ENCODE results near the gene RPL11.
A peak's percentile ranks its signal among the peaks of the same experiment; 100 is the strongest.
"Not testable (repeated sequence)": the region's sequence is repeated elsewhere in the genome, so short reads cannot be mapped to it uniquely, and the experiment has no call there.

RPL11 gene

DNA sequence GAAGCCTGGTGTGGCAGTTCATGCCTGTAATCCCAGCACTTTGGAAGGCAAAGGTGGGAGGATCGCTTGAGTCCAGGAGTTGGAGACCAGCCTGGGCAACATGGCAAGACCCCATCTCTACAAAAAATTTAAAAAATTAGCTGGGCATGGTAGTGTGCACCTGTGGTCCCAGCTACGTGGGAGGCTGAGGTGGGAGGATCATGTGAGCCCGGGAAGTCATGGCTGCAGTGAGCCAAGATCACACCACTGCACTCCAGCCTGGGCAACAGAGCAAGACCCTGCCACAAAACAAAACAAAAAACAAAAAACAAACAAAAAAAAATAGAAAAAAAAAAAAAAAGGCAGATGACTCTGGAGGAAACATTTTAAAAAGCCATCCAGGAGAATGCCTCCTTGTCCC lies 3.9 kb upstream of the RPL11 start:
- DNase-seq, result not testable (repeated sequence)

GRCh38 chr1:23688281-23688680 lies 3.3 kb upstream of the RPL11 start:
- DNase-seq, result not testable (repeated sequence)

DNA sequence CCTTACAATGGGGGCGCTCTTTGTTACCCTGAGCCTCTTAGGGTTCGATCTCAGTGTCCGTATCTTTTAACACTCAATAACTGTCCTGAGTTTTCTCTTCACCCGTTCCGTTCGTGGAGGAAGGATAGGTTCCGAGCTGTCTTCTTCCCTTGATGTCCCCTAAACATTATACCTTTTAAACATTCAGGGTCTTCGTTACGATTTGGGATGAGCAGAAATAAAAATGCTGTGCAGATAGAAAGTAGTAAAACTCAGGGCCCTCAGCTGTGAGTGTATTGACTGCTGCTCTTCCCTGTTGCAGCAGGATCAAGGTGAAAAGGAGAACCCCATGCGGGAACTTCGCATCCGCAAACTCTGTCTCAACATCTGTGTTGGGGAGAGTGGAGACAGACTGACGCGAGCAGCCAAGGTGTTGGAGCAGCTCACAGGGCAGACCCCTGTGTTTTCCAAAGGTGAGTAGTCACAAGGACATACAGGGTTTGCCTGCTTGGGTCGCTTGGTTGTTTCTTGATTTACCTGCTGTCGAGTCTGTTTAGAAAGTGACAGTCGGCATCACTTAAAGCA lies 784 bp downstream of the RPL11 start:
- DNase-seq, result no peak

GRCh38 chr1:23693599-23693998 lies 2.0 kb downstream of the RPL11 start:
- DNase-seq, result no peak

- DNase-seq, result no peak
Measured at GRCh38 chr1:23694371-23694770, 2.8 kb downstream of the RPL11 start.

- DNase-seq, result no peak
Measured at GRCh38 chr1:23695667-23696066, 4.1 kb downstream of the RPL11 start.

GRCh38 chr1:23696335-23696989 lies 4.9 kb downstream of the RPL11 start:
- DNase-seq, result no peak

GRCh38 chr1:23698466-23698865 lies 6.9 kb downstream of the RPL11 start:
- DNase-seq, result no peak

- no peak for DNase-seq
Measured at GRCh38 chr1:23699280-23700179, 7.9 kb downstream of the RPL11 start.

DNA sequence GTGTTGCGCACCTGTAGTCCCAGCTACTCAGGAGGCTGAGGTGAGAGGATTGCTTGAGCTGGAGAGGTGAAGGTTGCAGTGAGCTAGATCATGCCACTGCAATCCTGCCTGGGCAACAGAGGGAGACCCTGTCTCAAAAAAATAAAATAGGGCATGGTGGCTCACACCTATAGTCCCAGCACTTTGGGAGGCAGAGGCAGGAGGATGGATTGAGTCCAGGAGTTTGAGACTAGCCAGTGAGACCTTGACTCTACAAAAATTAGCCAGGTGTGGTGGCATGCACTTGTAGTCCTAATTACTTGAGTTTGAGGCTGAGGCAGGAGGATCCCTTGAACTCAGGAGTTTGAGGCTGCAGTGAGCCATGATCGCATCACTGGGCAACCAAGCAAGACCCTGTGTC lies 9.7 kb downstream of the RPL11 start:
- DNase-seq, result no peak

DNA sequence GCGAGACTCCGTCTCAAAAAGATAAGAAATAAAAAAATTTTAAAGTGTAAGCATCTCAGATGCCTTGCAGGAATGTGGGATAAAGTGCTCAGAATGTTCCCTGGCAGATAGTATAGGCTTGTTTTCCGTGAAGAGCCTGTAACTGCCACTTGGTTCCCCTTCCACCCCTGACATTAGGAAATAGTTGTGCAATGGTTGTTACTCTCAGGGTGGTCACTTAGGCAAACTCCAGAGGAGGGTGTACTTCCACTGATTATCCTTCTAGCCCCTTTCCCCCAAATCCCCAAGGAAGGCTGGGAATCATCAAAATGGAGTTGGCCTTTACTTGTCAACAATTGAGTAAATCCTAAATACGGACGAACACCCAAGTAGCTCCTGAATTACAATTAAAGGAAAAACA lies 10.4 kb downstream of the RPL11 start:
- no peak for DNase-seq

- no peak for DNase-seq
Measured at GRCh38 chr1:23704834-23705495, 13.4 kb downstream of the RPL11 start.

GRCh38 chr1:23709229-23709628 lies 17.6 kb downstream of the RPL11 start:
- DNase-seq, result no peak

- DNase-seq, result no peak
Measured at GRCh38 chr1:23718482-23718881, 26.9 kb downstream of the RPL11 start.

DNA sequence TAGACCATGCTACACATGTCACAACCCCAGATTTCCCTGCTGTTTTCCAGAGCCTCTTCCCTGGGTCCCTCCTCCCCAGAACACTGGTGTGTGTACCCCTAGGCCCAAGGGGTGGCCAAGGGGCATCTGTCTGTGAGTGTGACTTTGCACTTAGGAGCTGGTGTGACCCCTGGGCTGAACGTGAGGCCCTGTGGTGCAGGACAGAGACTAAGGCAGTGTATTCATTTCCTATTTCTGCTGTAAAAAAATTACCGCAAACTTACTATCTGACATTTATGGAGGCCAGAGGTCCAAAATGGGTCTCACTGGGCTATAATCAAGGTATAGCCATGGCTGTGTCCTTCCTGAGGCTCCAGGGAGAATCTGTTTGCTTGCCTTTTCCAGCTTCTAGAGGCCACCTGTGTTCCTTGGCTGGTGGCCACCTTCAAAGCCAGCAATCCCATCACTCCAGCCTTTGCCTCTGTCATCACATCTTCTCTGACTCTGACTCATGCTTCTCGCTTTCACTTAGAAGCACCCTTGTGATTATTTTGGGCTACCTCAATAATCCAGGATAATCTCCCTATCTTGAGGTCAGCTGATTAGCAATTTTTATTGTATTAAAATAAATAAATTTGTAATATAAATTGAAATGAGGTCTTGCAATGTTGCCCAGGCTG lies 27.7 kb downstream of the RPL11 start:
- no peak for DNase-seq

DNA sequence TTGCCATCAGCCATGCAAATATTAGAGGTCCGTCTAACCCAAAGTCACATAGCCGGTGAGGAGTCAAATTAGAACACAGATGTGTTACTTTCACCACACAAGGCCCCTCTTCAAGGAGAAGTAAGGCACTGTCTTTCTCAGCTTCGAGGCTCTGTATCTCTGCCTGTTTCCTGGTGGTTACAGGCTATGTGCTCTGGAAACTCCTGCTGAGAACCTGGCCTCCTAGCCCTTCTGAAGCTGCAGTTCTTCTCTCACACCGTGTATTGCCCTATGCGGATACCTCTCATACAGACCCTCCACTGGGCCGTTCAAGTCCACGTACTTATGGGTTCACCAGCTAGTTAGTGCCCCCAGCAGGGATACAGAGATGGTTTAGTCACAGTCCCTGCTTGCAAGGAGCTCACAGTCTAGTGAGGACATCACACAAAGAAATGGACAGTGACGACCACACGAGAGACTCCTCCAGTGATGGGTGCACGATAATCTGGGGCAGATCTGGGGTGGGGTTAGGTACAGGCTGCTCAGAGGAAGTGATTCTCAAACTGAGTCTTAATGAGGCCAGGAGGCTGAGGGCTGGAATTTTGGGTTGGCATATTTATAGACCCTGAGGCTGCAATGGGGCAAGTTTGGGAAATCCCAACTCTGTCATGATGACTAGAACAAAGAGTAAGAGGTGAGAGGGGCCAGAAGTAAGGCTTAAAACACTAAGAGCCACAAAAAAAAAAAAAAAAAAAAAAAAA lies 28.8 kb downstream of the RPL11 start:
- no peak for DNase-seq

DNA sequence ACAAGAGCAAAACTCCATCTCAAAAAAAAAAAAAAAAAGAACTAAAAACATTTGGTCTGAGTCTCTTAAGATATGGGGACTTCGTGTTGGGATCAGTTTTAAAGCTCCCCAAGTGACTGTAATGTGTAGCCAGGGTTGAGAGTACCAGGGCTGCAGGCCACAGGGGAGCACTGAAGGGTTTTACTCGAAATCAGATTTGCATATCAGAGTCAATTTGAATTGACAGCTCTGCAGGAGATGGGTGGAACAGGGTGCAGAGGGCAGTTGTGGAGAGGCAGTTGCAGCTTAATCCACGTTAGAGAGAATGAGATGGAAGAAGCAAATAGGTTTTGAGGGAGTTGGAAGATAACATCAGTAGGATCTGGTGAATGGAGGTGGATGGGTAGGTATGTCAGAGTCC lies 31.0 kb downstream of the RPL11 start:
- no peak for DNase-seq

DNA sequence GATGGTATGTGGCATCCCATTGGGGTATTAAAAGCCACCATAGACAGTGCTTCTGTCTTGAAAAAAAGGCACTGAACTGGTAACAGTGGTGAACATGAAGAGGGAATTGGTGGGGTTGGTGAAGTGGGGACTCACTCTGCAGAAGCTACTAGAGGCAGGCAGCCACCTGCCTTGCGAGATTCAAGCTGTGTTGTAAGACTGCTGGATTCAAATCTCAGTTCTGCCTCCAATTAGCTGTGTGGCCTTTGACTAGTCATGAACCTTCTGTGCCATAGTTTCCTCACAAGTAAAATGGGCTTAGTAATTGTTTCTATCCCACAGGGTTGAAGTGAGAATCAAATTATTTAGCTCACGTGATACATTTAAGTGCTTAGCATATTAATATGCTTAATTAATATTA lies 35.1 kb downstream of the RPL11 start:
- DNase-seq, result no peak

DNA sequence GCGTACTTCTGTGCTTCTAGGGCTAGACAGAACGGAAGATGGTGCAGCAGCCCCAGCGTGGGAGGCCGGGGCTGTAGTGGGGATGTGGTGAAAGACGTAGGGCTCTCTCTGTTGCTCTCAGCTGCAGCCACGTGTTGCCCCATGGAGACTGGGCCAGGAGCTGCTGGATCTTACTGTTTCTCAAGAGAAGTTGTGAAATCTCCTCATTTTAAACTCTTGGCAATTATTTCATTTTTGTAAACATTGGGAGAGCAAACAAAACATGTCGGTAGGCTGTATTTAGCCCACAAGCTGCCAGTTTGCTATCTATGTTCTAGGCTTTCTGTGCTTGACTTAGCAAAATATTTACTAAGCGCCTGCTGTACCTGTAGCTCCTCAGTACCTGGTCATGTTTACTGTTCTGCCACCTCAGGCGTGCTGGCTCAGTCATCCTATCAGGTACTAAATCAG lies 35.8 kb downstream of the RPL11 start:
- DNase-seq, result peak; percentile 46

- no peak for DNase-seq
Measured at GRCh38 chr1:23732363-23733224, 41.0 kb downstream of the RPL11 start.

DNA sequence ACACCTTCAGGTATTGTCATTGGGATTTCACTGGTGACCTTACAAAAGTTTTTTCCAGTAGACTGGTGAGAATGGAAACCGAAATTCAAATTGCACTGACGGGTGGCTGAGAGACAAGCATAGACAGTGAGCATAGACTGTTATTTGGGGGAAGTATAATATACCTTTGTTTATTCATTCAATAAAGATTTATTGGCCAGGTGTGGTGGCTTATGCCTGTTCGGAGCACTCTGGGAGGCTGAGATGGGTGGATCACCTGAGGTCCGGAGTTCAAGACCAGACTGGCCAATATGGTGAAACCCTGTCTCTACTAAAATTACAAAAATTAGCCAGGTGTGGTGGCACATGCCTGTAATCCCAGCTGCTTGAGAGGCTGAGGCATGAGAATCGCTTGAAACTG lies 41.7 kb downstream of the RPL11 start:
- not testable (repeated sequence) for DNase-seq

Data from DMS153 (cell line).